HG02970 (cell line): ENCODE results near the gene OSM.

Experiments used
- ATAC-seq: cut with Tn5 transposase; IDR thresholded peaks from one replicate; pipeline ENCODE4 v1.9.1; 2021; ENCODE audit warnings: mild to moderate bottlenecking, moderate library complexity, moderate number of reproducible peaks; ENCODE audit not compliant: unreplicated experiment, low FRiP score

OSM gene

GRCh38 chr22:30265823-30266444 is 717 bp downstream of the OSM start:
- ATAC-seq = no peak

- no peak for ATAC-seq
These were observed 1.4 kb downstream of the OSM start for GRCh38 chr22:30265131-30265720.

- no peak for ATAC-seq
These were observed 2.8 kb downstream of the OSM start for GRCh38 chr22:30263883-30264282.

GRCh38 chr22:30262917-30263741 is 3.5 kb downstream of the OSM start:
- ATAC-seq = no peak

- ATAC-seq = no peak
These were observed 4.5 kb downstream of the OSM start for GRCh38 chr22:30262112-30262511.

GRCh38 chr22:30261134-30261533 is 5.5 kb downstream of the OSM start:
- no peak for ATAC-seq

GRCh38 chr22:30260682-30261081 is 6.0 kb downstream of the OSM start:
- ATAC-seq = no peak

- no peak for ATAC-seq
These were observed 6.4 kb downstream of the OSM start for GRCh38 chr22:30260276-30260675.

- ATAC-seq = no peak
These were observed 12.3 kb downstream of the OSM start for GRCh38 chr22:30254314-30254713.

- no peak for ATAC-seq
These were observed 13.3 kb downstream of the OSM start for GRCh38 chr22:30253205-30253852.

GRCh38 chr22:30252411-30253204 is 14.0 kb downstream of the OSM start:
- ATAC-seq = no peak

GRCh38 chr22:30251711-30252110 is 14.9 kb downstream of the OSM start:
- ATAC-seq = no peak

- no peak for ATAC-seq
These were observed 15.9 kb downstream of the OSM start for GRCh38 chr22:30250661-30251267.

GRCh38 chr22:30250039-30250565 is 16.5 kb downstream of the OSM start:
- ATAC-seq = no peak

GRCh38 chr22:30249049-30250038 is 17.3 kb downstream of the OSM start:
- no peak for ATAC-seq

GRCh38 chr22:30248484-30248883 is 18.2 kb downstream of the OSM start:
- ATAC-seq = no peak

- ATAC-seq = no peak
These were observed 18.7 kb downstream of the OSM start for GRCh38 chr22:30247974-30248373.

GRCh38 chr22:30247561-30247960 is 19.1 kb downstream of the OSM start:
- no peak for ATAC-seq
